A549 treated with CORT108297 at 1 μM for 4 hours (cell line): ENCODE data around the gene CENPF. TPM values are rescaled to one million over a fixed set of nuclear protein-coding genes. Genes with fewer than 3 reads are reported as not detected.

Experiments used
- total RNA-seq: library from RNA; stranded (reverse); fragments of 200-300 nt; extraction: Qiagen RNA extraction; gene quantifications from 5 replicates; pipeline ENCODE4 v1.2.3, GENCODE V29; 2022

CENPF gene, protein sequence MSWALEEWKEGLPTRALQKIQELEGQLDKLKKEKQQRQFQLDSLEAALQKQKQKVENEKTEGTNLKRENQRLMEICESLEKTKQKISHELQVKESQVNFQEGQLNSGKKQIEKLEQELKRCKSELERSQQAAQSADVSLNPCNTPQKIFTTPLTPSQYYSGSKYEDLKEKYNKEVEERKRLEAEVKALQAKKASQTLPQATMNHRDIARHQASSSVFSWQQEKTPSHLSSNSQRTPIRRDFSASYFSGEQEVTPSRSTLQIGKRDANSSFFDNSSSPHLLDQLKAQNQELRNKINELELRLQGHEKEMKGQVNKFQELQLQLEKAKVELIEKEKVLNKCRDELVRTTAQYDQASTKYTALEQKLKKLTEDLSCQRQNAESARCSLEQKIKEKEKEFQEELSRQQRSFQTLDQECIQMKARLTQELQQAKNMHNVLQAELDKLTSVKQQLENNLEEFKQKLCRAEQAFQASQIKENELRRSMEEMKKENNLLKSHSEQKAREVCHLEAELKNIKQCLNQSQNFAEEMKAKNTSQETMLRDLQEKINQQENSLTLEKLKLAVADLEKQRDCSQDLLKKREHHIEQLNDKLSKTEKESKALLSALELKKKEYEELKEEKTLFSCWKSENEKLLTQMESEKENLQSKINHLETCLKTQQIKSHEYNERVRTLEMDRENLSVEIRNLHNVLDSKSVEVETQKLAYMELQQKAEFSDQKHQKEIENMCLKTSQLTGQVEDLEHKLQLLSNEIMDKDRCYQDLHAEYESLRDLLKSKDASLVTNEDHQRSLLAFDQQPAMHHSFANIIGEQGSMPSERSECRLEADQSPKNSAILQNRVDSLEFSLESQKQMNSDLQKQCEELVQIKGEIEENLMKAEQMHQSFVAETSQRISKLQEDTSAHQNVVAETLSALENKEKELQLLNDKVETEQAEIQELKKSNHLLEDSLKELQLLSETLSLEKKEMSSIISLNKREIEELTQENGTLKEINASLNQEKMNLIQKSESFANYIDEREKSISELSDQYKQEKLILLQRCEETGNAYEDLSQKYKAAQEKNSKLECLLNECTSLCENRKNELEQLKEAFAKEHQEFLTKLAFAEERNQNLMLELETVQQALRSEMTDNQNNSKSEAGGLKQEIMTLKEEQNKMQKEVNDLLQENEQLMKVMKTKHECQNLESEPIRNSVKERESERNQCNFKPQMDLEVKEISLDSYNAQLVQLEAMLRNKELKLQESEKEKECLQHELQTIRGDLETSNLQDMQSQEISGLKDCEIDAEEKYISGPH (N-terminal part only)
- total RNA-seq, result 60.4 to 119 TPM (median 73.5 TPM) in 5 replicates

GRCh38 chr1:214602764-214603657, at the start of gene CENPF:
Gene CENPF, plus strand, starts transcription at chr1:214603195. Its CDS starts 10,560 bp downstream, at chr1:214613755.

Other genes starting within 250 kb of the CENPF start
- 8.0 to 11.6 TPM (median 9.8 TPM) in 5 replicates for gene PTPN14, start 51.6 kb upstream of the CENPF start, total RNA-seq